ENCODE data around the gene NRF1.
"Not testable (repeated sequence)": the region's sequence is repeated elsewhere in the genome, so short reads cannot be mapped to it uniquely, and the experiment has no call there.

GRCh38 chr7:129596386-129596785 is 15.1 kb upstream of the NRF1 start:
- not testable (repeated sequence) for TF ChIP-seq CTCF (IDR thresholded peaks at IDR 0.05); POLR2AphosphoS5 (IDR thresholded peaks at IDR 0.05; ENCODE audit: low read depth, low read length); REST (IDR thresholded peaks at IDR 0.05; ENCODE audit: insufficient read depth in 1 of 2, low read depth in 2 of 2, low read length in 1 of 2); SIN3A (IDR thresholded peaks at IDR 0.05; ENCODE audit: borderline replicate concordance, insufficient read depth, low read depth, low read length)
